SK-N-SH (cell line): ENCODE results near the gene CCDC9. TPM values are rescaled to one million over a fixed set of nuclear protein-coding genes. Genes with fewer than 3 reads are reported as not detected.

Source experiments
- CTCF ChIA-PET: fragments of 300-600, 350-600 bp; formaldehyde crosslinking; extraction: SDS; loops from one replicate; lab custom pipeline; 2021; lab: Yijun Ruan, JAX
- POLR2A ChIA-PET: fragments of 350-600 bp; sonication (Branson Sonifier 250); formaldehyde crosslinking; extraction: SDS; loops from one replicate; lab custom pipeline; 2020; ENCODE audit warnings: antibody characterized with exemption, inconsistent platforms; lab: Yijun Ruan, JAX
- DNase-seq: peaks from one replicate; pipeline ENCODE4 v3.0.0; 2012
- H2AFZ ChIP-seq: fragments of 200-600 bp; sonication (generic); 2 replicates; pipeline ENCODE4 v1.8.1; 2016; ENCODE audit warnings: antibody characterized with exemption, mild to moderate bottlenecking, low read depth
- H3F3A ChIP-seq: fragments of 200-600 bp; sonication (generic); replicated peaks from 2 replicates; pipeline ENCODE3; 2016; ENCODE audit warnings: antibody characterized with exemption, mild to moderate bottlenecking; ENCODE audit not compliant: insufficient read depth
- H3K27ac ChIP-seq, 2 experiments: fragments of 200-500 bp in 1 of 2; fragments of 200-600 bp in 1 of 2; sonication (Bioruptor generic) in 1 of 2; sonication (generic), shearing (Covaris generic) in 1 of 2; 2 replicates each; pipeline versions ENCODE4 v1.5.1 to v1.6.1; 2014 to 2016; ENCODE audit warnings: low read depth in 2 of 2, inconsistent platforms in 1 of 2, low read length in 1 of 2, mild to moderate bottlenecking in 1 of 2, mixed read lengths in 1 of 2
- H3K27me3 ChIP-seq: fragments of 200-600 bp; sonication (generic), shearing (Covaris generic); 2 replicates; pipeline ENCODE4 v1.6.1; 2016; ENCODE audit warnings: mixed run types; ENCODE audit not compliant: insufficient read depth
- H3K36me3 ChIP-seq, 2 experiments: fragments of 200-500 bp in 1 of 2; fragments of 200-600 bp in 1 of 2; sonication (Bioruptor generic) in 1 of 2; sonication (generic) in 1 of 2; replicated peaks in 1 of 2; 2 replicates each; pipeline versions ENCODE3 to v1.5.1; 2014 to 2016; ENCODE audit warnings: low read length in 1 of 2, mild to moderate bottlenecking in 1 of 2; ENCODE audit not compliant: insufficient read depth in 2 of 2, control insufficient read depth in 1 of 2
- H3K4me1 ChIP-seq, 2 experiments: fragments of 200-500 bp in 1 of 2; fragments of 200-600 bp in 1 of 2; sonication (Bioruptor generic) in 1 of 2; sonication (generic), shearing (Covaris generic) in 1 of 2; 2 replicates each; pipeline versions ENCODE4 v1.5.1 to v1.6.1; 2014 to 2016; ENCODE audit warnings: low read depth in 1 of 2, low read length in 1 of 2, mixed run types in 1 of 2; ENCODE audit not compliant: insufficient read depth in 2 of 2, control insufficient read depth in 1 of 2
- H3K4me2 ChIP-seq: fragments of 200-600 bp; sonication (generic), shearing (Covaris generic); 2 replicates; pipeline ENCODE4 v1.6.1; 2017; ENCODE audit warnings: mixed run types
- H3K4me3 ChIP-seq, 2 experiments: fragments of 200-500 bp in 1 of 2; fragments of 200-600 bp in 1 of 2; sonication (Bioruptor generic) in 1 of 2; sonication (generic), shearing (Covaris generic) in 1 of 2; 2 replicates each; pipeline versions ENCODE4 v1.5.1 to v1.8.1; 2014 to 2016; ENCODE audit warnings: low read depth in 2 of 2, inconsistent platforms in 1 of 2, low read length in 1 of 2, mild to moderate bottlenecking in 1 of 2, mixed read lengths in 1 of 2, moderate library complexity in 1 of 2
- H3K79me2 ChIP-seq: fragments of 200-600 bp; sonication (generic); 2 replicates; pipeline ENCODE4 v1.8.1; 2017; ENCODE audit warnings: mild to moderate bottlenecking; ENCODE audit not compliant: insufficient read depth
- H3K9ac ChIP-seq: fragments of 200-600 bp; sonication (generic); 2 replicates; pipeline ENCODE4 v1.6.1; 2017; ENCODE audit warnings: mixed run types
- H3K9me2 ChIP-seq: fragments of 200-600 bp; sonication (generic); 2 replicates; pipeline ENCODE4 v1.6.1; 2017; ENCODE audit warnings: mixed run types
- H3K9me3 ChIP-seq: fragments of 200-600 bp; sonication (generic); 2 replicates; pipeline ENCODE4 v1.6.1; 2017; ENCODE audit warnings: mixed run types, mild to moderate bottlenecking, moderate library complexity
- H4K20me1 ChIP-seq: fragments of 200-600 bp; sonication (generic); 2 replicates; pipeline ENCODE4 v1.6.1; 2017; ENCODE audit warnings: mild to moderate bottlenecking, mixed run types; ENCODE audit not compliant: insufficient read depth
- CTCF ChIP-seq: fragments of 200-600 bp; sonication (generic); IDR thresholded peaks from 2 replicates; pipeline ENCODE4 v1.6.1; 2017; ENCODE audit warnings: antibody characterized with exemption, mild to moderate bottlenecking, moderate library complexity
- ELF1 ChIP-seq: IDR thresholded peaks from 2 replicates; pipeline ENCODE4 v1.4.0; 2012
- EZH2phosphoT487 ChIP-seq: fragments of 200-600 bp; sonication (generic); IDR thresholded peaks from 2 replicates; pipeline ENCODE4 v1.6.1; 2017; ENCODE audit warnings: low read depth, mixed run types, mild to moderate bottlenecking, antibody characterized with exemption, moderate library complexity, borderline replicate concordance
- FOSL2 ChIP-seq: IDR thresholded peaks from 2 replicates; pipeline ENCODE4 v1.4.0; 2012; ENCODE audit warnings: low read depth, mild to moderate bottlenecking, moderate library complexity, borderline replicate concordance
- FOXM1 ChIP-seq: IDR thresholded peaks from 2 replicates; pipeline ENCODE4 v1.4.0; 2012; ENCODE audit warnings: low read depth, mild to moderate bottlenecking
- GABPA ChIP-seq: IDR thresholded peaks from 2 replicates; pipeline ENCODE4 v1.4.0; 2012; ENCODE audit warnings: low read depth, mild to moderate bottlenecking
- GATA2 ChIP-seq: sonication (generic); formaldehyde crosslinking; IDR thresholded peaks from 2 replicates; pipeline ENCODE4 v1.5.0; 2020; ENCODE audit warnings: mild to moderate bottlenecking, missing genetic modification reagents
- NFIC ChIP-seq: IDR thresholded peaks from 2 replicates; pipeline ENCODE4 v1.4.0; 2012; ENCODE audit warnings: borderline replicate concordance
- POLR2AphosphoS5 ChIP-seq: IDR thresholded peaks from 2 replicates; pipeline ENCODE4 v1.6.1; 2012; ENCODE audit warnings: low read depth, low read length
- RAD21 ChIP-seq: IDR thresholded peaks from 2 replicates; pipeline ENCODE4 v1.6.1; 2012; ENCODE audit warnings: mild to moderate bottlenecking, low read length
- RCOR1 ChIP-seq: fragments of 150-350 bp; IDR thresholded peaks from 2 replicates; pipeline ENCODE4 v1.6.1; 2017; ENCODE audit warnings: antibody characterized with exemption, low read length
- SMC3 ChIP-seq: IDR thresholded peaks from 2 replicates; pipeline ENCODE4 v1.6.1; 2012; ENCODE audit warnings: low read depth, low read length, improper control_type of control experiment
- TAF1 ChIP-seq: IDR thresholded peaks from 2 replicates; pipeline ENCODE4 v1.6.1; 2012; ENCODE audit warnings: low read depth, mild to moderate bottlenecking, low read length, moderate library complexity, borderline replicate concordance
- TCF12 ChIP-seq: IDR thresholded peaks from 2 replicates; pipeline ENCODE4 v1.4.0; 2012
- whole genome bisulfite sequencing: methylation state at CpG from one replicate; pipeline ENCODE4 v1.1.6; 2017; ENCODE audit warnings: low lambda C conversion rate; 5-methylcytosine and 5-hydroxymethylcytosine counted together
- polyA plus RNA-seq, 3 experiments: library from polyadenylated mRNA; depleted of rRNA; stranded (reverse); fragments of >200 nt; gene quantifications; 2 replicates each; pipeline ENCODE4 v1.2.3, GENCODE V29; 2012
- TF ChIP-seq, protein P1 (sequence below): IDR thresholded peaks from 2 replicates; pipeline ENCODE4 v1.6.1; 2012; ENCODE audit warnings: mild to moderate bottlenecking, low read depth, low read length, moderate library complexity
- TF ChIP-seq, protein P2 (sequence below): IDR thresholded peaks from 2 replicates; pipeline ENCODE4 v1.4.0; 2012; ENCODE audit warnings: low read depth, borderline replicate concordance

The CCDC9 gene
- polyA plus RNA-seq, 1 of the 3 experiments (the other 2 are of a cell fraction): 12.4 TPM

GRCh38 chr19:47280183-47280797, 24.0 kb downstream of the CCDC9 start:
- H3K27me3 ChIP-seq: no peaks in the 10 kb centered on the region
- peaks cover 15% of the 10 kb centered on the region for H3F3A ChIP-seq
- peaks cover 8 to 10% of the 10 kb centered on the region in 2 experiments; a peak in 3 of 4 replicates for H3K4me1 ChIP-seq
- no peak overlapping the region for H2AFZ ChIP-seq
- H3K36me3 ChIP-seq: peaks cover 0 to 8% of the 10 kb centered on the region in 2 experiments
- no peaks in the 10 kb centered on the region for H3K9me2 ChIP-seq
- 92% methylated on average over 13 of the region's 13 CpGs for WGBS
- no peaks in the 10 kb centered on the region for H3K9me3 ChIP-seq
- no peak overlapping the region for H3K9ac ChIP-seq
- H4K20me1 ChIP-seq: no peaks in the 10 kb centered on the region; the same call in 1 of the 2 replicates
- H3K79me2 ChIP-seq: no peaks in the 10 kb centered on the region
- TF ChIP-seq GATA2 (CRISPR knock-in tag) (no peak), CTCF (peak; percentile 61)
- no peak overlapping the region for H3K4me2 ChIP-seq
- ChIA-PET POLR2A (no interaction called here), CTCF (interaction anchor here (0.6 to 0.7 kb wide), 2 partner anchors 14 to 23 kb away, joined by 3 read pairs; no protein-coding TSS in a partner anchor)
- no peak overlapping the region; a peak in 1 of 4 replicates for H3K4me3 ChIP-seq
- no peak overlapping the region for H3K27ac ChIP-seq
- DNase-seq: peak; percentile 51

- no peak for DNase-seq
- POLR2A ChIA-PET: no interaction called here
These were observed 27.2 kb downstream of the CCDC9 start for GRCh38 chr19:47283405-47284059.

More at GRCh38 chr19:47283405-47284059, 27.2 kb downstream of the CCDC9 start:
- Histone ChIP-seq H3K79me2 (no peaks in the 10 kb centered on the region), H3K9me3 (no peaks in the 10 kb centered on the region), H2AFZ (no peak overlapping the region), H3F3A (peaks cover 11% of the 10 kb centered on the region), H4K20me1 (no peaks in the 10 kb centered on the region), H3K27me3 (no peaks in the 10 kb centered on the region), H3K4me2 (no peak overlapping the region), H3K9ac (no peak overlapping the region), H3K27ac (no peak overlapping the region), H3K36me3 (no peaks in the 10 kb centered on the region), H3K4me3 (no peak overlapping the region), H3K9me2 (no peaks in the 10 kb centered on the region), H3K4me1 (no peaks in the 10 kb centered on the region)
- CTCF ChIA-PET: interaction anchor here (0.7 to 5.2 kb wide), 14 partner anchors 8 to 224 kb away, joined by 3 to 58 read pairs (median 6); partner anchors contain the start of genes DHX34 and INAFM1
- 79% methylated on average over 10 of the region's 10 CpGs for WGBS
- TF ChIP-seq POLR2AphosphoS5 (no peak), NFIC (no peak), TCF12 (no peak), CTCF (no peak), RAD21 (no peak), RCOR1 (no peak), EZH2phosphoT487 (no peak), FOSL2 (no peak), FOXM1 (no peak), SMC3 (no peak), ELF1 (no peak), GABPA (no peak), TAF1 (no peak)
- TF ChIP-seq, protein P1, sequence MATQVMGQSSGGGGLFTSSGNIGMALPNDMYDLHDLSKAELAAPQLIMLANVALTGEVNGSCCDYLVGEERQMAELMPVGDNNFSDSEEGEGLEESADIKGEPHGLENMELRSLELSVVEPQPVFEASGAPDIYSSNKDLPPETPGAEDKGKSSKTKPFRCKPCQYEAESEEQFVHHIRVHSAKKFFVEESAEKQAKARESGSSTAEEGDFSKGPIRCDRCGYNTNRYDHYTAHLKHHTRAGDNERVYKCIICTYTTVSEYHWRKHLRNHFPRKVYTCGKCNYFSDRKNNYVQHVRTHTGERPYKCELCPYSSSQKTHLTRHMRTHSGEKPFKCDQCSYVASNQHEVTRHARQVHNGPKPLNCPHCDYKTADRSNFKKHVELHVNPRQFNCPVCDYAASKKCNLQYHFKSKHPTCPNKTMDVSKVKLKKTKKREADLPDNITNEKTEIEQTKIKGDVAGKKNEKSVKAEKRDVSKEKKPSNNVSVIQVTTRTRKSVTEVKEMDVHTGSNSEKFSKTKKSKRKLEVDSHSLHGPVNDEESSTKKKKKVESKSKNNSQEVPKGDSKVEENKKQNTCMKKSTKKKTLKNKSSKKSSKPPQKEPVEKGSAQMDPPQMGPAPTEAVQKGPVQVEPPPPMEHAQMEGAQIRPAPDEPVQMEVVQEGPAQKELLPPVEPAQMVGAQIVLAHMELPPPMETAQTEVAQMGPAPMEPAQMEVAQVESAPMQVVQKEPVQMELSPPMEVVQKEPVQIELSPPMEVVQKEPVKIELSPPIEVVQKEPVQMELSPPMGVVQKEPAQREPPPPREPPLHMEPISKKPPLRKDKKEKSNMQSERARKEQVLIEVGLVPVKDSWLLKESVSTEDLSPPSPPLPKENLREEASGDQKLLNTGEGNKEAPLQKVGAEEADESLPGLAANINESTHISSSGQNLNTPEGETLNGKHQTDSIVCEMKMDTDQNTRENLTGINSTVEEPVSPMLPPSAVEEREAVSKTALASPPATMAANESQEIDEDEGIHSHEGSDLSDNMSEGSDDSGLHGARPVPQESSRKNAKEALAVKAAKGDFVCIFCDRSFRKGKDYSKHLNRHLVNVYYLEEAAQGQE: no peak
- TF ChIP-seq, protein P2, sequence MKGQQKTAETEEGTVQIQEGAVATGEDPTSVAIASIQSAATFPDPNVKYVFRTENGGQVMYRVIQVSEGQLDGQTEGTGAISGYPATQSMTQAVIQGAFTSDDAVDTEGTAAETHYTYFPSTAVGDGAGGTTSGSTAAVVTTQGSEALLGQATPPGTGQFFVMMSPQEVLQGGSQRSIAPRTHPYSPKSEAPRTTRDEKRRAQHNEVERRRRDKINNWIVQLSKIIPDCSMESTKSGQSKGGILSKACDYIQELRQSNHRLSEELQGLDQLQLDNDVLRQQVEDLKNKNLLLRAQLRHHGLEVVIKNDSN: no peak
